Activated T-cell treated with anti-CD3 and anti-CD28 coated beads for 4 hours (primary cell): ENCODE results near the gene PIK3R6.
"Not testable (repeated sequence)": the region's sequence is repeated elsewhere in the genome, so short reads cannot be mapped to it uniquely, and the experiment has no call there.

Experiments used
- DNase-seq: peaks from one replicate; pipeline ENCODE4 v3.0.0-alpha.2; 2020

PIK3R6 gene

DNA sequence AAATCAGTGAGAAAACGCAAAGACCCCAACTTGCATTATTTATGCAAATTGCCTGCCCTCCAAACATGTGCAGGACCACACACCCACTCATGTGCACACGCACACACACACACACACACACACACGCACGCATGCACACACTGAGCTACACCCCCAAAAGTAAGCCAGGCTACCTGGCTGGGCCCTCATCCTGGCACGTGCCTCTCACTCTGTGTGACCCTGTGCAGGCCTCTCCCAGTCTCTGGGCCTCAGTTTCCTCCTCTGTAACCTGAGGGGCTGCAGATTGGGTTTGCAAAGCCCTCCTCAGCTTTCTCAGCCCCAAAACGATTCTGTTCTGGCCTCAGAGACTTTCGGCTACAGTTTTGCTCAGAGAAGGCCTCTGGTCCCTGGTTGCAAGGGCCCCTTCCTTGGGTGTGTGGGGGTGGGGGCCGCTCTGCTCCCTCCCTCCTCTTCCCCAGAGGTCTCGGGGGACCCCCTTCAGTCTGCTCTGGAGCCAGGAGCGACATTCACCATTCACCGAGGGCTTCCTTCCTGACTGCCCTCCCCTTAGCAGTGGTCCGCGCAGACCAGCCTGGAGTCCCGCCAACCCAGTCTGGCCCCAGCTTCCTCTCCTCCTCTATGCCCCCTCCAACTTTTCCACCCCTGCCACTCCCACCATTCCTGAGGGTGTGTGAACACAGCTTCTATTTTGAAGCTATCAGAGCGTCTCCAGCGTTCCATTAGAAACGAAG is 5.4 kb upstream of the PIK3R6 start:
- no peak for DNase-seq

- DNase-seq = no peak
These were observed 4.7 kb upstream of the PIK3R6 start for GRCh38 chr17:8872036-8872704.

GRCh38 chr17:8871081-8871581 is 3.7 kb upstream of the PIK3R6 start:
- DNase-seq = no peak

DNA sequence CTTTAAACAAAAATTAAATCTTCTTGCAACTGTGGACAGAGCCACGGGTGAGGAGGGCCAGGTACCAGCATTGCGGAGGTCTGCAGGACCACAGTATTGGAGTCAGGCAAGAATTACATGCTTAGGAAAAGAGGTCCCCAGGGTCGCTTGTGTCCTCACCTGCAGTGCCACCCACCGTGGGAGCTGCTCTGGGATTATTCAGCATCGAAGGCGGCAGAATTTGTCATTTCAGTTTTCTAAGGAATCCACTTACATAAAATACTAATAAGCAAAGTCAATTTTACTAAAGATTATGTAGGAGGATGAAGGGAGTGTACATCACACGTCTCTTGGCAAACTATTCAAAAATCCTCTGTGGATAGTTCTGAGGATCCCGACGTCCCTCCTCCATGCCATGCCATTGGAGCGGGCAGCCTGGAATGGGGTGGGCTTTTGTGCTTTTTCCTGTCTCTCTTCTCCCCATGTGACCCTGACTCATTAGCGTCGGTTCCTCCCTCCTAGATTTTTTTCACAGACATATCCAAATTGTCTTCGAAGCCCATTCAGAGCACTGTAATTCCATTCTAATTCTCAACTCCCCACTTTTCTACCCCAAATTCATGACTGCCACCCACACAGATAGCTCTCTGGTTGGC is 3.0 kb upstream of the PIK3R6 start:
- no peak for DNase-seq

DNA sequence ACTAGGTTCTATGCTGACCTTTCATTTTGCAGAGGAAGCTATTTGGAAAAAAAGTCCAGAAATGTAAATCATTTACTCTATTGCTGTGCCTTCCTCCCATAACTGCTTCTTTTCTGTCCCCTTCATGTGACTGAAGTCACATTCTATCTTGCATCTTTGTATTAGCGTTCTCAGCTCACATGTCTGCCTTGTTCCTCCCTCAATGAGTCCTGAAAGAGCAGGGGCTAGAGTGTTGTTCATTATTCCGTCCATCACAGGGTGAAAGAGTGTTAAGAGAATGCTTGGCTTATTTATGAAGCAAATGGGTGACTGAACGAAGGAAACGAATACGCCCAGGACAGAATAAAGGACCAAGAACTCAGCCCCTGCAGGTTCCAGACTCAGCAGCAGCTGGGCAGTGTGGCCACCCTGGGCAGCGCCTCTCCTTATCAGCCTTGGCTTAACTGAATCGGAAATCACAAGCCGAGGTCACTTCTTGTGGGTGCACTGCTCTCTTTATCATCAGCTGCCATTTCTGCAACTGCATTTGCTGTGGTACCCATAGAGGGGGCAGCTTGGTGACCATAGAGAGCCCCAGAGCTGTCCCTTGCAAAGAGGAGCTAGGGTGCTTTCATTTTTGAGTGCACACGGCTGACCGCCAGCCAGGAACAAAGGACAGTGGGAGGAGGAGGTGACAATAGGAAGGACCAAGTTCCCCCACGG is 1.8 kb upstream of the PIK3R6 start:
- DNase-seq = no peak

GRCh38 chr17:8868529-8868951 is 1.1 kb upstream of the PIK3R6 start:
- no peak for DNase-seq

GRCh38 chr17:8868092-8868491 is 618 bp upstream of the PIK3R6 start:
- DNase-seq = no peak

GRCh38 chr17:8865811-8866210 is 1.7 kb downstream of the PIK3R6 start:
- DNase-seq = no peak

GRCh38 chr17:8865385-8865784 is 2.1 kb downstream of the PIK3R6 start:
- DNase-seq = no peak

DNA sequence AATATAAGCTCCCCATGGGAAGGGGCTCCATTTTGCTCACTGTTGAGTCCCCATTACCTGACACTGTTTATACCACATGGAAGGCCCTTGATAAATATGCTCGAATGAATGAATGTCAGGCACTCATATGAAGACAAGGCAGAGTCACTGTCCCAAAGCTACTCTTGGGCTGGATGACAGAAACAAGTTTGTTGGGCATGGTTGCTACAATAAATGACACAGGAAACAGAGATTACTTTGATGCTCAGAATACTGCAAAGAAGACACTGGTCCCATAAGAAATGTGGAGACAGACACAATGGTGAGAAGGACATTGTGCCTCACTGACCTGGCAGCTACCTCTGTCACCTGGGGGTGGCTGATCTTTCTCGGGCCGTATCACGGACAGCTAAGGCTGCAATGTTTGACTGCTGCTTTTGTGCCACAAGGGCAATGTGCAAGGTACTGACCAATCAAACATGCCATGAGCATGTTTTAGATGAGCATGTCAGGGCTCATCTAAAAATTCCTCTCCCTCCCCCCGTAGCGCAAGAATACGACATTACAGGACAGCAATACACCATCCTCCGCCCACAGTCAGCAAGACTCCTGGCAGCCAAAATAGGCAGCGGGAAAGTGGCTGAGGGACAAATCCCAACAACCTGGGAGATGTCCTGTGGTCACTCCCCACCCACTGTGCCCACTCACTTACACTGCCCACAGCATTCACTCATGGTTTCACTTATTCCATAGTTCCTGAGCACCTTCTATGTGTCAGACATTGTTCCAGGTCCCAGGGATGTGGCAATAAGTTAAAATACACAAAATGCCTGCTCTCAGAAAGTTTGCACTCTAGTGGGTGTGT is 5.0 kb downstream of the PIK3R6 start:
- DNase-seq = no peak

DNA sequence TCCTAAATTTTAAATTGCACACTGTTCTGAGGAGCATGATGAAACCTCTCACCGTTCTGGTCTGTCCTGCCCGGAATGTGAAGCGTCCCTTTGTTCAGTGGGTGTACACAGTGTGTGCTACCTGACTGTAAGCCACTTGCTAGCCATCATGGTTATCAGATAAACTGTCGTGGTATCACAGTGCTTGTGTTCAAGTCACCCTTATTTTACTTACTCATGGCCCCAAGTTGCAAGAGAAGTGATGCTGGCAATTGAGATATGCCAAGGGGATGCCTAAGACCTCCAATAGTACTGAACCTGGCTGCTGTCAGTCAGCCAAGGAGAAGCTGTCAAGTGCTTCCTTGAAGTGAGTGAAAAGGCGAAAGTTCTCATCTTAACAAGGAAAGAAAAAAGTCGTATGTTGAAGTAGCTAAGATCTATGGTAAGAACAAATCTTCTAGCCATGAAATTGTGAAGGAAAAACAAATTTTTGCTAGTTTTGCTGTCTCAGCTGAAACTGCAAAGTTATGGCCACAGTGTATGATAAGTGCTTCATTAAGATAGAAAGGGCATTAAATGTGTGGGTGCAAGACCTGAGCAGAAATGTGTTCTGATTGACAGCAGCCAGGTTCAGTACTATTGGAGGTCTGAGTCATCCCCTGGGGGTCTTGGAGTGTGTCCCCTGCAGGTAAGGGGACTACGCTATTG is 5.8 kb downstream of the PIK3R6 start:
- DNase-seq = no peak

DNA sequence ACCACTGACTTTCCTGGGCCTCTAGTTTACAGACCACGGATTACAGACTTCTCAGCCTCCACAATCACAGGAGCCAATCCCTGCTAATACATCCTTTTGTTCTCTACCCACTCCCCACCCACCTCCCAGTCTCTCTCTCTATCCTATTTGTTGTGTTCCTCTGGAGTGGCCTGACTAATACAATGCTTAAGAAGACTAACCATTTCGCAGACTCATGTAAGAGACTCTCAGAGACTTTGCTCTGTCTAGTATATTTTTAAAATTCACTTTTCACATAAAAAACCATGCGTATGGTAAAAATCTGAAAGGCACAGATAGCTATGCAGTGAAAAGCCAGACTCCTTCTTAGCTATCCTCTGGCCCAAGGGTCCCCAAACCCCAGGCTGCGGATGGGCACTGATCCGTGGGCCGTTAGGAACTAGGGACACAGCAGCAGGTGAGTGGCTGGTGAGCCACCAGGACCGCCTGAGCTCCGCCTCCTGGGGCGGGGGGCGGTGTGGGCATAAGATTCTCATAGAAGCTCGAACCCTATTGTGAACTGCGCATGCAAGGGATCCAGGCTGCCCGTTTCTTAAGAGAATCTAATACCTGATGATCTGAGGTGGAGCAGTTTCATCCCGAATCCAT is 7.6 kb downstream of the PIK3R6 start:
- no peak for DNase-seq

DNA sequence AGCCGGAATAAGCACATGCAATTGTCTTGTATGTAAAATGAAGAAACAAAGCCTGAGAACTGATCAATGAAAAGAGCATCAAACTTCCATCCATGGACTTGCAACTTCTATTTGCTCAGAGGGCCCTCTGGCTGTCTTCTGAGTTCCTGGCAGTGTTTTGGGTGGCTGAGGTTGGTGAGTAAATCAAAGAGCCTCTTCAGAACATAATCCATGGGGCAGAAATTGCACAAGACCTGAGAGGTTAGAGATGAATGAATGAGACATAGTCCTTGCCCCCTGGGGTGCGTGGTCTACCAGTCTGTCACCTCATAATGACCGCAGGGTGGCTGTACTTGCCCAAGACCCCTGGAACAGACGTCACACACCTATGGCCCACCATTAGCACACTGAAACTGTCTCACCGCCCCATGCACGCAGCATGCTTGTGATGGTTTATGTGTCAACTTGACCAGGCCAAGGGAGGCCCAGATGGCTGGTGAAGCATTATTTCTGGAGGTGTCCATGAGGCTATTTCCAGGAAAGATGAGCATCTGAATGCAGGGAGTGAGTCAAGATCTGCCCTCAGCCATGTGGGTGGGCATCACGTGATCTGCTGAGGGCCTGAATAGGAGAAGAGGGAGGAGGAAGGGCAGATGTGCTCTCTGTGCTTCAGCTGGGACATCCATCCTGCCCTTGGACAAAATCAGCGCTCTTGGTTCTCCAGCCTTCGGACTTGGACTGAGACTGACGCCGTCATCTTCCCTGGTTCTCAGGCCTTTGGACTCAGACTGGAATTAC is 8.3 kb downstream of the PIK3R6 start:
- no peak for DNase-seq

DNA sequence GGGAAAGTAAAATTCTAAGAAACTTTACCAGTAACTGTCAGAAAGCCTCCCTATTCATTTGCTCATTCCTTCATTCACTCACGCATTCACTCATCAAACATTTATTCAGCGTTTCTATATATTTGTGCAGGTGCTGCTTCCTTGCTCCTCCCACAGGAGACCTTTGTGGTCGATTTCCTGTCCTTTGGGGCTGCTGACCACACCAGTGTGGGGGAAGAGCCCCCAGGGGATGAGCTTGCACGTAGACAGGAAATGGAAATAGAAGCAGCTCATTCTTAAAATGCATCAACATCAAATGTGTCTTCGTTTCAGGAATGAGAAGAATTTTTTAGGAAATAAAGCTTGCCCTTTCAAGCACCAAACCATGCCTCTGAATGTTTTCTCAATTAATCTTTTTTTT is 9.6 kb downstream of the PIK3R6 start:
- no peak for DNase-seq

DNA sequence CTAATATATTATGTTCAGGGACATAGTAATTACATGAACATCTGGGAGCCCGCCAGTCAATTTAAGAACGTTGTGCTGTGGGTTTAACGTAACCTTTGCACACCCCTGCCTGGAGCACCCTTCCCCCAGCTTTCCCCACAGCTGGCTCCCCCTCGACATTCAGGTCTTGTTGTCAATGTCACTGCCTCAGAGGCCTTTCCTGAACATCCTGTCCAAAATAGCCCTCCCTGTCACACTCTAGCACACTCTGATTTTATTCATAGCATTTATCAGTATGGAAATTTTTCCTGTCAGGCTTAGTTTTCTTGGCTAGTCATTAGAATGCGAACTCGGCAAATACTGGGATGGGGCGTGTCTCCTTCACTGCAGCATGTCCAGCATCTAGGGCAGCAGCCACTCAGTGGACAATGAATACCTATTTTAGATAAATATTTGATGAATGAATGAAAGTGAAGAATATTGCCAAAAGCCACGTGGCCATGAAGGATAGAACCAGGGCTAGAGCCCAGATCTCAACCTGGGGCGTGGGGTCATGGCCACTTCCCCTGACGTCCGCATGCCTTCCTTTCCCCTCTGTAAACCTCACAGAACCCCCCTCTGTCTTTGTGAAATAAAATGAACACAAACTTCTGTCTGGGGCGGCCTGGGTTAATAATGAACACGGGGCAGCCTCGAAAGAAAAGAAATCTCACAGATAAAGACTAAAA is 10.5 kb downstream of the PIK3R6 start:
- no peak for DNase-seq

GRCh38 chr17:8856205-8856603 is 11.3 kb downstream of the PIK3R6 start:
- DNase-seq = not testable (repeated sequence)

- DNase-seq = no peak
These were observed 11.8 kb downstream of the PIK3R6 start for GRCh38 chr17:8855477-8856204.

- no peak for DNase-seq
These were observed 15.9 kb downstream of the PIK3R6 start for GRCh38 chr17:8851600-8851999.
